Mucosa of descending colon (tissue), 3 donors: ENCODE data around the gene CCBE1. TPM values are rescaled to one million over a fixed set of nuclear protein-coding genes. Genes with fewer than 3 reads are reported as not detected.

Source experiments
- ATAC-seq: fragments of 200-7000 bp; cut with Tn5 transposase; one replicate; pipeline ENCODE4 v1.9.1; 2020; ENCODE audit warnings: mild to moderate bottlenecking, moderate library complexity
- DNase-seq, 3 donors: peaks; one replicate each; pipeline ENCODE4 v3.0.0-alpha.2; 2020
- H3K36me3 ChIP-seq: fragments of 200-600 bp; one replicate; pipeline ENCODE4 v1.8.0; 2021; ENCODE audit warnings: low read depth, mild to moderate bottlenecking
- H3K4me1 ChIP-seq: fragments of 200-600 bp; one replicate; pipeline ENCODE4 v1.8.0; 2021; ENCODE audit warnings: low read depth, mild to moderate bottlenecking
- H3K4me3 ChIP-seq: fragments of 200-600 bp; one replicate; pipeline ENCODE4 v1.8.0; 2021; ENCODE audit warnings: mild to moderate bottlenecking
- H3K9me3 ChIP-seq: fragments of 200-600 bp; one replicate; pipeline ENCODE4 v1.8.0; 2021; ENCODE audit warnings: mild to moderate bottlenecking
- intact Hi-C, 2 donors: fragments of 100-400 bp; cut with DNase I in 1 of 2; cut with micrococcal nuclease in 1 of 2; formaldehyde crosslinking; loops; one replicate each; pipeline versions ENCODE4 v1.11.0 to v1.11.1; 2022; cut with DNase I, micrococcal nuclease
- total RNA-seq, 3 donors: library from RNA; stranded (reverse); fragmentation: NEBNext Ultra II Directional in 2 of 3; extraction: Animal tissue kit (Norgen Biotek cat#: 25700) in 2 of 3; gene quantifications; one replicate each; pipeline versions ENCODE4 v1.2.1 to v1.2.4, GENCODE V29; 2021 to 2023
- TF ChIP-seq, protein P1 (sequence below): fragments of 200-600 bp; IDR thresholded peaks from one replicate; pipeline ENCODE4 v1.8.0; 2022; ENCODE audit warnings: antibody characterized with exemption, mild to moderate bottlenecking
- donor health status: DM: no; HTN: no; CAD: no; lungs with moderate emphysema.
- donor health status: DM: no; HTN: no; CAD: no.
- donor health status: DM: no; HTN: yes; CAD: no.

The CCBE1 gene
- total RNA-seq, 3 donors from 2014 or later: 1.6 to 54.7 (median 2.2) TPM

DNA sequence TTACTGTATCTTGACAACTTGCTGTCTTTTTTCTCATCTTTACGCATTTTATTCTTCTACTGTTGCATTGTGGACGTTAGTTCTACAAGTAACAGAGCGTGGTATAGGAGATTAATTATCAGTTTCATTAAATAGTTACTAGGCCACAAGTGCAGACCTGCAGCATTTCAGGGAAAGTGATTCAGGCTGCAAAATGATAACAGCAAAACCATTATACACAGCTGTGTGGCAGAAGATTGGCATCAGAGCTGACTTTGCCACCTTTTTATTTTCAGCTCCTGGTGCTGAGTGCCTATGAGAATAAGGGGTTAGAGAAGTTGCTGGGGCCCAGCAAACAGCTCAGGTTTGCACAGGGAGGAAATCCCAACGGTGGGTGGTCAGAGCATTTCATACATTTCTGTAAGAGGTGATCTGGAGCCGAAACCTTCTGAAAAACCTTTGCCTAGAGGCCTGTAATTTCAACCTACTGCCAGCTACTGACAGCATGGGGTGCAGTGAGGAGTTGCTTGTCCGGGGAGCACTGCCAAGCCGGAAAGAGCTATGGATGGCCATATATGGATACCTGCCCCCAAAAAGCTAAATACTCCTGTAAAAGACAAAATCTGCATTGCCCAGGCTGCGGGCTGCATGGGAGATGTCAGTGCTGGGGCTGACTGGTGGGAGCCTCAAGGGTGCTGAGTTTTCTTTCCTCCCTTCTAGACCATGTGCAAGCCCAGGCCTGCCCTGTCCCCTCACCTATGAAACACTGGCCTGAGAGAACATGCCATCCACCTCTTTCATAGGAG lies 2.7 kb upstream of the CCBE1 start:
- TF ChIP-seq, protein P1, sequence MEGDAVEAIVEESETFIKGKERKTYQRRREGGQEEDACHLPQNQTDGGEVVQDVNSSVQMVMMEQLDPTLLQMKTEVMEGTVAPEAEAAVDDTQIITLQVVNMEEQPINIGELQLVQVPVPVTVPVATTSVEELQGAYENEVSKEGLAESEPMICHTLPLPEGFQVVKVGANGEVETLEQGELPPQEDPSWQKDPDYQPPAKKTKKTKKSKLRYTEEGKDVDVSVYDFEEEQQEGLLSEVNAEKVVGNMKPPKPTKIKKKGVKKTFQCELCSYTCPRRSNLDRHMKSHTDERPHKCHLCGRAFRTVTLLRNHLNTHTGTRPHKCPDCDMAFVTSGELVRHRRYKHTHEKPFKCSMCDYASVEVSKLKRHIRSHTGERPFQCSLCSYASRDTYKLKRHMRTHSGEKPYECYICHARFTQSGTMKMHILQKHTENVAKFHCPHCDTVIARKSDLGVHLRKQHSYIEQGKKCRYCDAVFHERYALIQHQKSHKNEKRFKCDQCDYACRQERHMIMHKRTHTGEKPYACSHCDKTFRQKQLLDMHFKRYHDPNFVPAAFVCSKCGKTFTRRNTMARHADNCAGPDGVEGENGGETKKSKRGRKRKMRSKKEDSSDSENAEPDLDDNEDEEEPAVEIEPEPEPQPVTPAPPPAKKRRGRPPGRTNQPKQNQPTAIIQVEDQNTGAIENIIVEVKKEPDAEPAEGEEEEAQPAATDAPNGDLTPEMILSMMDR: no peak
- no peak overlapping the region for H3K4me3 ChIP-seq
- no peaks in the 10 kb centered on the region for H3K36me3 ChIP-seq
- intact Hi-C loops: loop anchor here in 1 of 2 donors (10.0 kb wide), 1 partner anchor 75 kb away; no protein-coding TSS in a partner anchor
- DNase-seq (no peak), ATAC-seq (no peak)
- H3K9me3 ChIP-seq: no peaks in the 10 kb centered on the region
- peaks cover 11% of the 10 kb centered on the region for H3K4me1 ChIP-seq

DNA sequence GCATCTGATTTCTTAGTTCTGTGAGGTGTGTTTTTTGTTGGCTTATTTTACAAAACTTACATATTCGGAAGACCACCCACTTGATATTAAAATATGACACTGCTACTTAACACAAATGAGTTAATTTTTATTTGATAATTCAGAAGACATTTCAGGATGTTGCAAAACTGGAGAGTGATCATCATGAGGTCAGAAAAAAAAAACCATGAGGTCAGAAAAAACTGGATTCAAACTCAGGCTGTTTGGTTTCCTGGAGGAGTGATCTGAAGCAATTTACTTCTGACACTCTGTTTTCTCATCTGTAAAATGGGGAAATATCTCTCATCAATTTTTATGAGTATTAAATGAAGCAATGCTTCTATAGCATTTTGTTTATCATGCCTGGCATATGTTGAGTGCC lies 1.8 kb upstream of the CCBE1 start:
- no peak overlapping the region for H3K4me3 ChIP-seq
- H3K9me3 ChIP-seq: no peaks in the 10 kb centered on the region
- intact Hi-C loops: loop anchor here in 1 of 2 donors (10.0 kb wide), 1 partner anchor 74 kb away; no protein-coding TSS in a partner anchor
- no peak for DNase-seq
- TF ChIP-seq, protein P1: no peak
- peaks cover 11% of the 10 kb centered on the region for H3K4me1 ChIP-seq
- no peaks in the 10 kb centered on the region for H3K36me3 ChIP-seq
- ATAC-seq: no peak

DNA sequence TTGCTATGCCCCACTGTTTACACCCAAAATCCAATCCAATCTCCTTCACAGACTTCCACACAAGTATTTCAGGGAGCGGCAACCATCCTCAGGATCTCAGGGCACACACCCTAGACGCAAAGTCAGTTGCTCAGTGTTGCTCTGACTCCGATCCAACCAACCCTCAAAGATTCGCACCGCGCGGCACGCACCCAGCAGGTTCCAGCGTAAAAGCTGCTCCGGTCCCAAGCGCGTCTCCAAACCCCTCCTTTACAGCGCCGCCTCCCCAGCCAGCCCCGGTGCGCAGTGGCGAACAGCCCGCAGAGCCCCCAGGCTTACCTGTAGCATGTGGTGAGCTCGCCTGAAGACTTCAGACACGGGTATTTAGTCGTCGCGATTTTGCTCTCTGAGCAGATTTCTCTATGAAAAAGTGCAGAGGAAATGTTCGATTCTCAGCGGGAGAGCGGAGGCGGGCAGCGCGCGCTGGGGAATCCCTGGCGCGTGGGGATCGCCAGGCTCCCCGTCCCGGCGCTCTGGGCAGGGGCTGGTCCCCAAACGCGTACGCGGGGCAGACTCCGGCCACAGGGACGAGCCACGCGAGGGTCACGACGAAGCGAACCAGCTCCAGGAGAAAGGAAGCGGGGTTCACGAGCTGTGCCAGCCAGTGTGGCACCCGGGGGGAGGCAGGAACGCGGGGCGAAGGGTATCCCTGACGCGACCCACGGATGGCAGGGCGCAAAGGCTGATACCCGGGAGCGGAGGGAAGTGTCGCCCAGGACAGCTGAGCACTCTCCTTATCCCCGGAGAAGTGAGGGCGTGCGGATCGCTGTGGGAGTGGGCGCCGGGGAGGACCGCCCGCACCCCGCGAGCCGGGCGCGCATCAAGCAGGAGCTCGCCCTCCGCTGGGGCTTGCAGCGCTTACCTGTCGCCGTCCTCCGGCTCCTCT lies 650 bp downstream of the CCBE1 start:
- DNase-seq (peak in 1 of 3 donors; percentile 36), ATAC-seq (peak; percentile 30)
- TF ChIP-seq, protein P1: no peak
- intact Hi-C loops: loop anchor here in 1 of 2 donors (10.0 kb wide), 1 partner anchor 72 kb away; no protein-coding TSS in a partner anchor
- Histone ChIP-seq H3K9me3 (no peaks in the 10 kb centered on the region), H3K4me1 (peaks cover 11% of the 10 kb centered on the region), H3K4me3 (no peak overlapping the region), H3K36me3 (no peaks in the 10 kb centered on the region)

DNA sequence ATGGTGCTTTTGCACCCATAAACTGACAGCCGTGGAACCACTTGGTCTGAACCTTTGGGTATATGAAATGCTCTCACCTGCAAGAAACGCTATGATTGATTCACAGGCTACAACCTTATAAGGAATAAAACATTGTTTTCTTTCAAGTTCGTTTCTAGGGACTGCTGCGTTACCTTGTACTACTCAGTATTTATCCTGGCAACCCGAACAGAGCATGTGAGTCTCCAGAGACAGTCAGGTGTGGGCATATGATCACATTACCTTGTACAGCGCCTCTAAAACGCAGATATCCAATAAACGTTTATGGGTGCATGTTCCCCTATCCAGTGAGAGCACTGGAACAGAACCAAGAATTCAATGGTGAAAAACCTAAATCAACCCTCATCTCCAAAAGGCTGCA lies 1.7 kb downstream of the CCBE1 start:
- intact Hi-C loops: loop anchor here in 1 of 2 donors (10.0 kb wide), 1 partner anchor 71 kb away; no protein-coding TSS in a partner anchor
- Histone ChIP-seq H3K4me1 (peaks cover 11% of the 10 kb centered on the region), H3K36me3 (no peaks in the 10 kb centered on the region), H3K4me3 (no peak overlapping the region), H3K9me3 (no peaks in the 10 kb centered on the region)
- ATAC-seq (no peak), DNase-seq (no peak)
- TF ChIP-seq, protein P1: no peak

DNA sequence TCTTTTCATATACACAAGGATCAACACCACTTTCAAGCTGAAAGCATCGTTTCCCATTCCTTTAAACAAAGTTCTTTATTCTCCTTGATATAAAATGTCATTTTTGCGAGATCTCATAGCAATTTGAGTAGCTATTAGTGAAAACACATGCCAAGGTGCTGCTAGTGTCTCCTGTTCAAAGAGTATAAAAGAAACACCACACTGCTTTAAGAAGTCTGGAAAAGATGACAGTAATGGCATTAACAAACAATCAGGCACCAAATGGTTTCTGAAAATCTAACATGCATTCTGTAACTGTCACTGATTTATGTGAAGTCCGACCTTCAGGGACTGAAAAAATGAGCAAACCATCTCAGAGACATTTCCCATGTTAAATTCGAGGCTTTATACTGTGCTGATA lies 2.4 kb downstream of the CCBE1 start:
- intact Hi-C loops: loop anchor here in 1 of 2 donors (10.0 kb wide), 1 partner anchor 70 kb away; no protein-coding TSS in a partner anchor
- no peak for ATAC-seq
- Histone ChIP-seq H3K36me3 (no peaks in the 10 kb centered on the region), H3K9me3 (no peaks in the 10 kb centered on the region), H3K4me1 (peaks cover 11% of the 10 kb centered on the region), H3K4me3 (no peak overlapping the region)
- DNase-seq: no peak
- TF ChIP-seq, protein P1: no peak
